GM12878 (cell line): ENCODE data around the gene NEK8.

Experiments used
- JUNB ChIP-seq: IDR thresholded peaks from 2 replicates; pipeline ENCODE4 v1.6.1; 2016; ENCODE audit warnings: antibody characterized with exemption, mild to moderate bottlenecking
- KAT2A ChIP-seq: conservative IDR thresholded peaks from 2 replicates; pipeline ENCODE4 v1.6.1; 2011; ENCODE audit warnings: low read depth, low read length; ENCODE audit not compliant: control insufficient read depth
- KDM1A ChIP-seq: fragments of 200-600 bp; sonication (generic); IDR thresholded peaks from 2 replicates; pipeline ENCODE4 v1.6.1; 2016; ENCODE audit warnings: borderline replicate concordance
- MEF2A ChIP-seq: IDR thresholded peaks from 2 replicates; pipeline ENCODE4 v1.6.1; 2011; ENCODE audit warnings: low read depth, mild to moderate bottlenecking, low read length, moderate library complexity; ENCODE audit not compliant: insufficient read depth
- MYC ChIP-seq: IDR thresholded peaks from 2 replicates; pipeline ENCODE4 v1.6.1; 2011; ENCODE audit warnings: mild to moderate bottlenecking, low read length, moderate library complexity, inconsistent platforms; ENCODE audit not compliant: insufficient read depth, insufficient replicate concordance, insufficient read length, severe bottlenecking
- POLR2A ChIP-seq: IDR thresholded peaks from 2 replicates; pipeline ENCODE4 v1.6.1; 2011; ENCODE audit warnings: low read depth, mild to moderate bottlenecking, low read length
- POLR2AphosphoS5 ChIP-seq: IDR thresholded peaks from 2 replicates; pipeline ENCODE4 v1.6.1; 2011; ENCODE audit warnings: mild to moderate bottlenecking, low read length, inconsistent platforms
- RAD21 ChIP-seq: IDR thresholded peaks from 2 replicates; pipeline ENCODE4 v1.6.1; 2011; ENCODE audit warnings: mild to moderate bottlenecking, low read depth, low read length, moderate library complexity; ENCODE audit not compliant: insufficient read depth
- TCF3 ChIP-seq: IDR thresholded peaks from 2 replicates; pipeline ENCODE4 v1.6.1; 2012; ENCODE audit warnings: low read depth, mild to moderate bottlenecking, low read length, borderline replicate concordance; ENCODE audit not compliant: insufficient read depth
- TF ChIP-seq, protein P1 (sequence below), 3 experiments: IDR thresholded peaks in 2 of 3; conservative IDR thresholded peaks in 1 of 3; 2 replicates each; pipeline ENCODE4 v1.5.1; 2011; ENCODE audit warnings: low read depth in 3 of 3, low read length in 3 of 3, mild to moderate bottlenecking in 3 of 3, control low read depth in 2 of 3, moderate library complexity in 2 of 3, inconsistent platforms in 1 of 3, mixed read lengths in 1 of 3; ENCODE audit not compliant: control insufficient read depth in 2 of 3, insufficient read depth in 1 of 3; ENCODE audit errors: extremely low read depth in 1 of 3
- TF ChIP-seq, protein P2 (sequence below): IDR thresholded peaks from 2 replicates; pipeline ENCODE4 v1.6.1; 2012; ENCODE audit warnings: low read depth, low read length, improper control_type of control experiment
- TF ChIP-seq, protein P3 (sequence below): IDR thresholded peaks from 2 replicates; pipeline ENCODE4 v1.6.1; 2011; ENCODE audit warnings: low read depth, mild to moderate bottlenecking, low read length, moderate library complexity, borderline replicate concordance; ENCODE audit errors: extremely low read depth

DNA sequence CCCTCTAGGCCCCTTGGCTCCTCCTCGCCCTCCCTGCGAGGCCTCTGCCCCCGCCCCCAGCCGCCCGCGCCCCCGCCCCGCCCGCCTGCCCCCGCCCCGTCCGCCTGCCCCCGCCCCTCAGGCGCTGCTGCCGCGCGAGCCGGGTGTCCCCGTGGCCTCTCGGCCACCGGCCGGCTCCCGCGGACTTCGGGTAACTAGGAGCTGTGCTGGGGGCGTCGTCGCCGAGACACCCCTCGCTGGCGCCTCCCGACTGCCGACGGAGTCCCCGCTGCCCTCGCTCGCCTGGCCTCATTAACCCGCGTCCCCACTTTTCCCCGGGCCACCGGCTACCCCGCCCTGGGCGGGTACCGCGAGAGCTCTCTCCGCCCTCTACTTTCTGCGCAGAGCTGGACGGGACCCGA lies 2.4 kb upstream of the NEK8 start, which contains the start of gene TLCD1:
- TF ChIP-seq TCF3 (no peak), RAD21 (no peak), JUNB (no peak), MEF2A (no peak), KDM1A (no peak), POLR2AphosphoS5 (no peak), MYC (no peak), POLR2A (no peak), KAT2A (no peak)
- TF ChIP-seq, protein P1, sequence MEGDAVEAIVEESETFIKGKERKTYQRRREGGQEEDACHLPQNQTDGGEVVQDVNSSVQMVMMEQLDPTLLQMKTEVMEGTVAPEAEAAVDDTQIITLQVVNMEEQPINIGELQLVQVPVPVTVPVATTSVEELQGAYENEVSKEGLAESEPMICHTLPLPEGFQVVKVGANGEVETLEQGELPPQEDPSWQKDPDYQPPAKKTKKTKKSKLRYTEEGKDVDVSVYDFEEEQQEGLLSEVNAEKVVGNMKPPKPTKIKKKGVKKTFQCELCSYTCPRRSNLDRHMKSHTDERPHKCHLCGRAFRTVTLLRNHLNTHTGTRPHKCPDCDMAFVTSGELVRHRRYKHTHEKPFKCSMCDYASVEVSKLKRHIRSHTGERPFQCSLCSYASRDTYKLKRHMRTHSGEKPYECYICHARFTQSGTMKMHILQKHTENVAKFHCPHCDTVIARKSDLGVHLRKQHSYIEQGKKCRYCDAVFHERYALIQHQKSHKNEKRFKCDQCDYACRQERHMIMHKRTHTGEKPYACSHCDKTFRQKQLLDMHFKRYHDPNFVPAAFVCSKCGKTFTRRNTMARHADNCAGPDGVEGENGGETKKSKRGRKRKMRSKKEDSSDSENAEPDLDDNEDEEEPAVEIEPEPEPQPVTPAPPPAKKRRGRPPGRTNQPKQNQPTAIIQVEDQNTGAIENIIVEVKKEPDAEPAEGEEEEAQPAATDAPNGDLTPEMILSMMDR (IDR thresholded peaks at IDR 0.05 in 2 of 3, conservative IDR thresholded peaks at IDR 0.05 in 1 of 3; ENCODE audit: control insufficient read depth in 2 of 3, extremely low read depth in 1 of 3, insufficient read depth in 1 of 3, low read depth in 3 of 3, low read length in 3 of 3) = no peak
- TF ChIP-seq, protein P2, sequence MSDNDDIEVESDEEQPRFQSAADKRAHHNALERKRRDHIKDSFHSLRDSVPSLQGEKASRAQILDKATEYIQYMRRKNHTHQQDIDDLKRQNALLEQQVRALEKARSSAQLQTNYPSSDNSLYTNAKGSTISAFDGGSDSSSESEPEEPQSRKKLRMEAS = no peak
- TF ChIP-seq, protein P3, sequence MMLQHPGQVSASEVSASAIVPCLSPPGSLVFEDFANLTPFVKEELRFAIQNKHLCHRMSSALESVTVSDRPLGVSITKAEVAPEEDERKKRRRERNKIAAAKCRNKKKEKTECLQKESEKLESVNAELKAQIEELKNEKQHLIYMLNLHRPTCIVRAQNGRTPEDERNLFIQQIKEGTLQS = no peak
